HG03159 (cell line): ENCODE data around the gene PDE3A.

ENCODE experiments used
- ATAC-seq: cut with Tn5 transposase; IDR thresholded peaks from one replicate; pipeline ENCODE4 v1.9.1; 2021; ENCODE audit warnings: mild to moderate bottlenecking, moderate library complexity; ENCODE audit not compliant: unreplicated experiment

The PDE3A gene

DNA sequence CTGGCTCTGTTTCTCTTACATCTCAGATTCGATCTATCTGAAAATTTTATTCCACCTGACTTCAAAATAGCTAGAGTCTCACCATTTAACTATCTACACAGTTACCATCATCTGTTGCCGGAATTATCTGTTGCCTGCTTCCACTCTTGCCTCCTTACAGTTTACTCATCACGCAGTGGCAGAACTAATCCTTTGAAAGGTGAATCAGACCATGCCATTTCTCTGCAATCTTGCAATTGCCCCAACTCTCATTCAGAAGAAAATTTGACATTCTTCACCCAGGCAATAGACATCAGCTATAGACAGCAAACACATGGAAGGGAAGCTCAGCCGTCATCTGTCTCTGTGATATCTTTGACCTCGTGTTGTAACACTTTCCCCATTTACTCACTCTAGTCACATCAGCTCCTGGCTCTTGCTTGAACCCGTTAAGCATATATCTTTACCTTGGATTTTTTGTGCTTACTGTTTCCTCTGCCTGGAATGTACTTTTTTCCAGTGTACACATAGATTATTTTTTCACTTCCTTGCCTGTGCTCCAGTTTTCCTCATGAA is 85.5 kb downstream of the PDE3A start:
- ATAC-seq, result no peak

- ATAC-seq, result no peak
These were observed 86.8 kb downstream of the PDE3A start for GRCh38 chr12:20455001-20455706.

- no peak for ATAC-seq
These were observed 89.2 kb downstream of the PDE3A start for GRCh38 chr12:20457582-20457981.

DNA sequence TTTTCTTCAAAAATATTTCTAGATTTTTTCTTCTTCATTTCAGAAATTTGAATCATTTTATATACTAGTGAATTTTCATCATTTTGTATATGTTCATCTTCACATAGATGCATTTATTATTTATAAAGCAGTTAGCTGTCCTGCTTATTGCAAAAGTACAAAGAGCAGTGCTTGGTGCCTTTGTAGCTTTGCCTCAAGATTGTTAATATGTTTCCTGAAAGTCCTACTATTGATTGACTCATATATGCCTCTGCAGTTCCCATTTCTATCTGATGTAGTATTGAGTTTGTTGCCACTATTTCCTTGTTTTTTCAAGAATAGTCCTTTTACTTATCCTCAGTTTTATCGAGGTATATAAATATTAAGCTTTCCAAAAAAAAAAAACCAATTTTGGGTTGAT is 89.7 kb downstream of the PDE3A start:
- no peak for ATAC-seq

- ATAC-seq, result no peak
These were observed 91.6 kb downstream of the PDE3A start for GRCh38 chr12:20459920-20460319.

- no peak for ATAC-seq
These were observed 92.6 kb downstream of the PDE3A start for GRCh38 chr12:20460956-20461355.

- ATAC-seq, result peak; percentile 54
These were observed 95.7 kb downstream of the PDE3A start for GRCh38 chr12:20463913-20464524.

DNA sequence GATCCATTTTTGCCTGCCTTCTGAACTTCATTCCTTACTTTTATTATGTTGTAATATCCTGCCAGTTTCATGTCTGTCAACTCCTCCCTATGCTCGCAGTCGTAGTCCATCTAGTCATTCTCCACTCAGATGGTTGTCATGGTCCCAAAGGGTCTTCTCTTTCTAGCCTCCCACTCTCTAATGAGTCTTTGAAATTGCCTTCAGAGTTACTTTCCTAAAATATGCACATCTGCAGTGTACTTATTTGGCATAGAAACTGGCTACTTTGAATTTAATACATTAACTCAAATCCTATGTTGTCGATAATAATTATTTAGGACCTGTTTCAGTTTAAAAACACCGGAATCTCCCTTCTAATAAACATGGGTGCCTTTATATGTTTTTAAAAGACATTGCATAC is 101.0 kb downstream of the PDE3A start:
- ATAC-seq, result no peak

DNA sequence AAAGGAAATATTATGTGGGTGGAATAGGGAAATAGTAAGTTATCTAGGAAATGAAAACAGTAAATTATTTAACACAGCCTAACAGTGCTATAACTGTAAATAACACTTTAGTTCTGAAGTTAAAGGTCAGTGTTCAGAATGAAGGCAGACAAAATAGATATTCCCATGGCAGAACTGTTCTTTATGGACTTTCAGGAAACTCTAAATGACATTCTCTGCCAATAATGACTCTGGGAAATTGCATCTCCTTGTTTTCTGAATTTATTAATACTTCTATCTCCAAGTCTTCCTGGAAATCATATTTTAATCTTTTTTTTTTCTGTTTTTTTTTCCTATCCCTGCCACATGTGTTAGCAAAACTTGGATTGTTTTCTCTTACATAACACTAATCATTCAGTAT is 101.4 kb downstream of the PDE3A start:
- ATAC-seq, result no peak

DNA sequence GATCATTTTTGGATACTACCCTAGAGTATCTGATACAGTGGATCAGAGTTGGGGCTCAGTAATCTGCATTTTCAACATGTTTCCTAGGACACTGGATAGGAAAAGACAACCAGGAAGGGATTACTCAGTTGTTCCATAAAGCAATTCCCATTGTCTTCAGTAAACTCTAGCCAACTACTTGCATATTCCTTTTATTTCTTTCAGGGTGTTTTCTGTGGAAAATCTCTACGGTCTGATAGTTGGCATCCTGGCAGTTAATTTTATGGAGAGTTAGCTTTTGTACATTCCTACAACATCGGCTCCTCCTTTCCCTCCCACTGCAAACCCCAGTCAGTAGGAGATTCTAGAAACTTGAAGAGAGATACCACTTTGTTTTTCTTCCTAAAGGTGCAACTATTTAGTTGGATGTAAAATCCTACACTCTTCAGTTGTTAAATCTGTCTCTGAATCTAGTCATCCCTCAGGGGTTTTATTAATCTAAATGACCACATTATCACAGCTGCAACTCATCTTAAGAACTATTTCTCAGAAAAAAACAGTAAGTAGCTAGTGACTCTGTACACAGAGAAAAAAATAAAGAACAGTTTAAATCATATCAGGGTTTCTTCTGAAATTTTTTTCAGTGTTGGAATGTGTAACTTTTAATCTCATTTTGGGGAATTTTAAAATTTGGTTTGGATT is 103.9 kb downstream of the PDE3A start:
- ATAC-seq, result no peak

GRCh38 chr12:20473133-20473532 is 104.8 kb downstream of the PDE3A start:
- no peak for ATAC-seq

GRCh38 chr12:20474016-20474415 is 105.7 kb downstream of the PDE3A start:
- ATAC-seq, result no peak

DNA sequence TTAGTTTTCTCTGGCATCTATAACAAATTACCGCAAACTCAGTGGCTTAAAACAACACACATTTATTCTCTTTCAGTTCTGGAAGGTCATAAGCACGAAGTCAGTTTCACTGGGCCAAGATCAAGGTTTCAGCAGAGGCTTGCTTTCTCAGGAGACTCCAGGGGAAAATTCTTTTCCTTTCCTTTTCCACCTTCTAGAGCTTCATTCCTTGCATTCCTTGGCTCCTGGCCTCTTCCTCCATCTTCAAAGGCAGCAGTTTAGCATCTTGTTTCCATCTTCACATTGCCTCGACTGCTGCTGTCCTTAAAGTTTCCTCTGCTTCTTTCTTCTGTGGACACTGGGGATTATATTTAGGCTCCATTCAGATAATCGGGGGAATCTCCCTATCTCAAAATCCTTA is 106.1 kb downstream of the PDE3A start:
- ATAC-seq, result no peak

DNA sequence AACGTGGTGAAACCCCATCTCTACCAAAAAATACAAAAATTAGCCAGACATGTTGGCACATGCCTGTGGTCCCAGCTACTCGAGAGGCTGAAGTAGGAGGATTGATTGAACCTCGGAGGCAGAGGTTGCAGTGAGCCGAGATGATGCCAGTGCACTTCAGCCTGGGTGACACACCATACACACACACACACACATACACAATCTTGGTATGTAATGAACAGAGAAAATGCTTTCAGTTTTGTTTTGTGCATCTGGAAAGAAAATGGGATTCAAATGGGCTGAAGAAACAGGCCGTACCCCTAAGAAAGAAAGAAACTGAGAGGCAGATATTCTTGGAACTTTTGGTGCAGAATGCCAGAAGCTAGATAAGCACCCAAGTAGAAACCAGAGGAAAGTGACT is 107.2 kb downstream of the PDE3A start:
- ATAC-seq, result no peak

DNA sequence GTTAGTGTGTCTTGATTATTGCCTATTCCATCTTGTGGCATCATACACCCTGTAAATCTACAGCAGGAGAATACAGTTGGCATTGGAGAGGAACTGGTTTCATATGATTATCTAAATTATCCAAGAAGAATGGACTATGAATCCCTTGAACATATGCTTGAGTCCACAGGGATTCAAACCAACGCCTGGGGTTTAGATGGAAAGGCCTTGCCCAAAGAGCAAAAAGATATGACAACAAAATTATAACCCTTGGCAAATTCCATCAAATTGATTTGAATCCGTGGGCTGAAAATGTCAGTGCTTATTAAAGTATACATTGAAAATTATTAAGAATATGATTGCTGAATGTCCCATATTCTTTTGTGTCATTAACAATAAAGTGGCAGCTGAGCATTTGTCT is 108.2 kb downstream of the PDE3A start:
- ATAC-seq, result no peak

DNA sequence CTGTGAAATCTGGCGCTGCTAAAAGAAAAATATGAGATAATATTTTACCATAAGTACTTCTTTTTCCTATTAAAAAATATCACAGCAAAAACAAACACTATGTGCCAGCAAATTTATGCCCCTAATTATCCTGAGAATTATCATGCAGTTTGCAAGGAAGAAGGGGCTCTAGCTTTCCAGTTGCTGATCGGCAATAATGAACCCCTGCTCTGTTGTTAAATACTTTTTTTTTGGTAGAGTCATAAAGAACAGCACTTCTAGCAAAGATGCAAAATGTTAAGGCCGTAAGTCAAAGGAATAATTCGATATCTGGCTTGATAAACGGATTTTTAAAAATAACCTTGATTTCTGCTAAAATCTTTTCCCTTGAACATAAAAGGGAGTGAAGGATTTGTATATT is 108.9 kb downstream of the PDE3A start:
- ATAC-seq, result no peak

DNA sequence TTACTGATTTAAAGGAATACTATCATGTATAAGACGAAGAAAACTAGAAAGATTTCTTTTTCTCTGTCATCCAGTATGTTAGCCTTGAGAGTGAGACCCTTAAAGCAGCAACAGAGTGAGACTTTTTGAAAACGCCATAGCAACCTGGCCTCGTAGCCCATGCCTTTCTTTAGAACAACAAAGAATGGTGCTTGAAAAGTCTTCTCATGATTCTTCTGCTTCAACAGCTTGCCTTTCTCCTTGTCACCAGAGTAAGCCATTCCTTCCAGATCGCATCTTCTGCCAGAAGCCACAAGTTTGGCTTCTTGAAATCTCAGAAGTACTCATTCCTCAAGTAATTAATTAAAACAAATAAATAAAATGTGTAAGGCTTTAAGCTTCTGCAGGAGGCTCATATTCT is 109.3 kb downstream of the PDE3A start:
- no peak for ATAC-seq

DNA sequence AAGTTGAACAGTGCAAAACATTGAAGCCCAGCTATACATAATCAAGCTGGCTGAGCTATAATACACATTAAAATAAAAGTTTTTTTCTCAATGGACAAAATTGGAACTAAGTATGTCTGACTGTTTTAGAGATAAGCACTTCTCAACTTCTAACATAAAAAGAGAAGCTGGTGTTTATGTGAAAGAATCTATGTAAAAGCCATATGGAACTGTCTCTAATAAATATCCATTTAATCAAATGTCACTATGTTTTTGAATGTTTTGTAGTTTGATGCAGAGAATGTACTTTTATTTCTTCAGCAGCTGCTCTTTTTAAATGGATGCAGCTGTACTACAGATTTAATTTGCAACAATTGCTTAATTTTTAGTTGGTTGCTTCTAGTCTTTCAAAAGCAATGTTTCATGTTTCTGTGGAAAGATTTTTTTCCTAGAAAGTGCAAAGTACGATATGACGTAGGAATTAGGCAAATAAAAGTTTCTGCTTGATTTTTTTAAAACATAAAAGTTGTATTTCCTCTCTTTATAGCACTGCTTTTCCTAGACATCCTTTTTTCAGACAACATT is 114.2 kb downstream of the PDE3A start:
- ATAC-seq, result no peak

DNA sequence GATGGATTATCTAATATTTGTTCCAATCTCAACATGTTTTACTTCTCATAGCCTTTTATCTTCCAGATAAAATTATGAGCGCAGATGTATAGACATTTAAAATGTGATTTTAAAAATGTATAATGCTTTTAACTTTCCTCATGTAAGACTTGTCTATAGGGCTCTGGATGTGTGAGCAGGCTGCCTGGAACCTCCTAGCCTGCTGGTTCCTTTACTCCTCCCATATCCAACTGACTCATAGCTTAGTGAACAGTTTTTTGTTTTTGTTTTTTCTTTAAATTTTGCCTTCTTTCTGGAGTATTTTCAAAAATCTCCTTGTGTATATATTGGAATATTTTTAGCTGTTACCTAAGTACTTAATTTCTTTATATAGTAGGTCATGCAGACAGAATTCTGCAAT is 115.4 kb downstream of the PDE3A start:
- no peak for ATAC-seq

DNA sequence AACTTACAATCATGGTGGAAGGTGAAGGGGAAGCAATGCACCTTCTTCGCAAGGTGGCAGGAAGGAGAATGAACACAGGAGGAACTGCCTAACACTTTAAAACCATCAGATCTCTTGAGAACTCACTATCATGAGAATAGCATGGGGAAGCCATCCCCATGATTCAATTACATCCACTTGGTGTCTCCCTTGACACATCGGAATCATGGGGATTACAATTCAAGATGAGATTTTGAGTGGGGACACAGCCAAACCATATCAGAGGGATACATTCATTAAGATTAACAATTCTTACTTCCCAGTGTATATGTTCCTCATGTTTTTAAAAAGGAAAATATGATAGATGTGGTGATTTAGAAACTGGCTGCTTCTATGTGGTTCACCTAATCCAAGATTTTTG is 117.9 kb downstream of the PDE3A start:
- ATAC-seq, result no peak

DNA sequence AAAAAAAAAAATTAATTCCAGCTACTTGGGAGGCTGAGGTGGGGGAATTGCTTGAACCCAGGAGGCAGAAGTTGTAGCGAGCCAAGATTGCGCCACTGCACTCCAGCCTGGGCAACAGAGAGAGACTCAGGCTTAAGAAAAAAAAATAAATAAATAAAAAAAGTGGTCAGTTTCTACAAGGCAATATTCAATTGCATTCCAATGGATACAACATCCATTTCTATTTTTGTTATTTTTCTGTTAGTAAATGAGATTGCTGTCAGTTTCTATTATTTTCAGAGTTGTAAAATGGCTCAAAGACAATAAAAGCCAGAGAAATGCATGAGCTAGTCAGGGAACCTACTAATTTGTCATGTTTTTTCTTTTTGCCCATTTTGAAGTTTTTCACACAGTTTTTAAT is 119.2 kb downstream of the PDE3A start:
- ATAC-seq, result no peak

DNA sequence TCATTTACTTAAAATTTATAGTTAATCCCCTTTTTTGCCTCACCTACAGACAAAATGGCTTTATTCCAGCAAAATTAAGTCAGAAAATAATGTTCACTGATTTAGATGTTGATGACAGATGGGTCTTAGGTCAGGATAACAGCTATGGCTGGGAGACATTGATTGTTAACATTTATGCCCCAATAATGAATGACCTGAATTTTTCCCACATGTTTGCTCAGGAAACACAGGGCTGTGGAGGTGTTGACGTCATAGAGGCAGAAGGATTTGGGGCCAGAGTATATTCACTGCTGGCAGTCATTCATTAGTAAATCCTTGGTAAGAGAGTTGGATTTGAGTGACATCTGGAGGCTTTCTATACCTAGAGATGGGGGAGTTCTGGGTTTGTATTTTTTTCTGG is 121.3 kb downstream of the PDE3A start:
- ATAC-seq, result no peak
